Nephron progenitor cell (in vitro differentiated cells): ENCODE measurements around the gene CACNA2D3.

Experiments used
- DNase-seq: peaks from one replicate; pipeline ENCODE4 v3.0.0; 2021
- H3K27ac Mint-ChIP-seq: 2 replicates; pipeline ENCODE4 v1.8.0; 2021; ENCODE audit warnings: mild to moderate bottlenecking, moderate library complexity, mixed read lengths
- H3K27me3 Mint-ChIP-seq: 2 replicates; pipeline ENCODE4 v1.8.0; 2021; ENCODE audit warnings: mild to moderate bottlenecking, low read depth, mixed read lengths; ENCODE audit not compliant: poor library complexity
- H3K36me3 Mint-ChIP-seq: 2 replicates; pipeline ENCODE4 v1.8.0; 2021; ENCODE audit warnings: low read depth, mixed read lengths
- H3K4me1 Mint-ChIP-seq: 2 replicates; pipeline ENCODE4 v1.8.0; 2021; ENCODE audit warnings: mixed read lengths
- H3K4me3 Mint-ChIP-seq: 2 replicates; pipeline ENCODE4 v1.8.0; 2021; ENCODE audit warnings: mild to moderate bottlenecking, moderate library complexity, mixed read lengths
- H3K9me3 Mint-ChIP-seq: 2 replicates; pipeline ENCODE4 v1.8.0; 2021; ENCODE audit warnings: mild to moderate bottlenecking, moderate library complexity, mixed read lengths
- CTCF ChIP-seq: fragments of 200-600 bp; sonication (generic); IDR thresholded peaks from 2 replicates; pipeline ENCODE4 v1.5.0; 2021; ENCODE audit warnings: antibody characterized with exemption

Gene CACNA2D3

DNA sequence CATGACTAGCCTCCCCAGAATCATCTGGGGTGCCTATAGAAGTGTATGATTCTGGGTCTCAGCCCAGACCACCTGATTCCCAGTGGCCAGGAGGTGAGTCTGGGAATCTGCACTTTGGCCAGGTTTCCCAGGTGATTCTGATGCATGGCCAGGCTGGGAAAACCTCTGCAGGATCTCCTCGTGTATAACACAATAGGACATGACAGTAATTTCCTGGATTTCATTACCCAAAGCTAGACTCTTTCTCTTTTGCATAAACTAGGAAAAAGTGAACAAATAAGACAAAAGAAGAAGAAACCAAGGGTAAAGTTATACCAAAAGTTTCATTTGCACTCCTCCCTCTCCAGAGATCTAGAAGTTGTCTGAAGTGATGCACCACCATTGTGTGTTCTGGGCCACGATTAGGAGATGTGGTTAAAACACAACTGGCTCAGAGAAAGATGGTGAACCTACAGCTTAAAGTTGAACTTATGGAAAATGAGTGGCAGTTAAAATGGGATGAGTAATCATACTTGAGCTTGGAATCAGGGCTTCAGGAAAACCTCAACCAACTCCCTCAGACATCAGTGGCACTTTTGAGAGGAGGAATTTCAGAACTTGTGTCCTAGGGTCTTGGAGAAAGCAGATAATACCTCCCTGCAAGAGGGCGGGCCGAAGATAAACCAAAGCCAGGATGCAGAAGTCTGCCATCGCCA is 914.7 kb downstream of the CACNA2D3 start:
- Mint-ChIP-seq H3K4me3 (no peak overlapping the region), H3K9me3 (no peaks in the 10 kb centered on the region), H3K27me3 (peaks cover 5% of the 10 kb centered on the region), H3K27ac (no peak overlapping the region), H3K36me3 (no peaks in the 10 kb centered on the region), H3K4me1 (no peaks in the 10 kb centered on the region)
- no peak for DNase-seq
- no peak for TF ChIP-seq CTCF

DNA sequence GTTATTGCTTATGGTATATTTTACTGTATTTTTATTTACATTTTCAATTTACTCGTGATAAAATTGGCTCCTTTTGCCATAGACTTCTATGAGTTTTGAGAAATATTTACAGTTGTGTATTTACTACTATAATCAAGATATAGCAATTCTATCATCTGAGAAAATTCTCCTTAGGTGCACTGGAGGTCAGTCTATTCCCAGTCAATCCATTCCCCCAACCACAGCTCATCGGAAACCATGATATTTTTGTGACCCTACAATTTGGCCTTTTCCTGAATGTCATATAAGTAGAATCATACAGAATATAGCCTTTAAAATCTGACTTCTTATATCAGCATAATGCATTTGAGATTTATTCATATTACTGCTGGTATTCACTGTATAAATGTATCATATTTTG is 920.2 kb downstream of the CACNA2D3 start:
- DNase-seq = no peak
- Mint-ChIP-seq H3K27me3 (peaks cover 5% of the 10 kb centered on the region), H3K4me1 (no peaks in the 10 kb centered on the region), H3K27ac (no peak overlapping the region), H3K9me3 (peaks cover 7% of the 10 kb centered on the region), H3K36me3 (no peaks in the 10 kb centered on the region), H3K4me3 (no peak overlapping the region)
- TF ChIP-seq CTCF = no peak

- peaks cover 5% of the 10 kb centered on the region for H3K27me3 Mint-ChIP-seq
- no peaks in the 10 kb centered on the region for H3K4me1 Mint-ChIP-seq
- DNase-seq = no peak
- no peaks in the 10 kb centered on the region for H3K36me3 Mint-ChIP-seq
- no peak for TF ChIP-seq CTCF
- peaks cover 11% of the 10 kb centered on the region for H3K9me3 Mint-ChIP-seq
- H3K27ac Mint-ChIP-seq = no peak overlapping the region
- H3K4me3 Mint-ChIP-seq = no peak overlapping the region
Observed at GRCh38 chr3:55044486-55044885, 922.1 kb downstream of the CACNA2D3 start.

DNA sequence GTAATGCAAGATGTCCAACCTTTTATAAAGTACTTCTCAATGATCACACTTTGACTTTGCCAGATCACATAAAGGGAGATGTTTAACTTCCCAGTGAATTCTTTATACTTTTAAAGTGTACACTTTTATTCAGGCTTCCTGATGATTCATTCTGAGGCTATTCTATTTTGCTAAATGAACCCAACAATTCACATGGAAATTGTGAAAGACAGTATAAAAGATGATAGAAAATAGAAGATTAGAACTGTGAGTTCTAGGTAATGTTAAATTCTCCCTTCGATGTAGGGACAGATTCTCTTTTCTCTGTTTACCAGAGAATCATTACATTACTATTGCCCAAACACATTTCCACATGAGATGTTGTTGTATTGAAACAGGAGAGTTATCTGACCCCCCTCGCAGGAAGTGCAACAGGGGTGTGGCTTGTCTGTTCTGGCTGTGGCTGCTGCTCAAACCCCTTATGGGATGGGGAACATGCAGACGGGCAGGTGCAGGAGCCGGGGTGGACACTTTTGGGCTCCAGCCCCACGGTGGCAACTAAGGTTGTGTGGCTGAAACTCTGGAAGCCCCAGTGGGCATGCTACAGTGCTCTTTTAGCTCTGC is 936.8 kb downstream of the CACNA2D3 start:
- TF ChIP-seq CTCF = no peak
- Mint-ChIP-seq H3K9me3 (peaks cover 25% of the 10 kb centered on the region), H3K4me3 (no peak overlapping the region), H3K4me1 (peaks cover 27% of the 10 kb centered on the region), H3K27me3 (peaks cover 4% of the 10 kb centered on the region), H3K27ac (no peak overlapping the region), H3K36me3 (peaks cover 10% of the 10 kb centered on the region)
- DNase-seq = no peak

GRCh38 chr3:55060896-55061719 is 938.8 kb downstream of the CACNA2D3 start:
- Mint-ChIP-seq H3K9me3 (peaks cover 5% of the 10 kb centered on the region), H3K36me3 (no peaks in the 10 kb centered on the region), H3K27ac (no peak overlapping the region), H3K27me3 (peaks cover 4% of the 10 kb centered on the region), H3K4me1 (peaks cover 47% of the 10 kb centered on the region), H3K4me3 (no peak overlapping the region)
- DNase-seq = no peak
- TF ChIP-seq CTCF = no peak
